WTC11 (cell line): ENCODE measurements around the gene SLC7A5. TPM values are rescaled to one million over a fixed set of nuclear protein-coding genes. Genes with fewer than 3 reads are reported as not detected.
A peak's percentile ranks its signal among the peaks of the same experiment; 100 is the strongest.
"Not testable (repeated sequence)": the region's sequence is repeated elsewhere in the genome, so short reads cannot be mapped to it uniquely, and the experiment has no call there.

Experiments used
- ATAC-seq: fragments of 200-7000 bp; cut with Tn5 transposase; 2 replicates; pipeline ENCODE4 v1.10.0; 2021; ENCODE audit warnings: mild to moderate bottlenecking, moderate library complexity
- CTCF ChIA-PET: fragments of 300-600 bp; sonication (Branson Sonifier 250); formaldehyde crosslinking; loops from one replicate; lab custom pipeline; 2021; ENCODE audit warnings: antibody characterized with exemption; lab: Charles Lee
- POLR2A ChIA-PET: fragments of 350-600 bp; sonication (Branson Sonifier 250); formaldehyde crosslinking; loops from one replicate; lab custom pipeline; 2021; ENCODE audit warnings: antibody characterized with exemption; lab: Charles Lee
- DNase-seq: peaks from one replicate; pipeline ENCODE4 v3.0.0; 2021; ENCODE audit warnings: low spot score
- H3K27ac Mint-ChIP-seq: 2 replicates; pipeline ENCODE4 v1.8.0; 2021; ENCODE audit warnings: mixed read lengths
- H3K27me3 Mint-ChIP-seq: 2 replicates; pipeline ENCODE4 v1.8.0; 2021; ENCODE audit warnings: low read depth, mild to moderate bottlenecking, moderate library complexity, mixed read lengths
- H3K36me3 Mint-ChIP-seq: 2 replicates; pipeline ENCODE4 v1.8.0; 2021; ENCODE audit warnings: mixed read lengths
- H3K4me1 Mint-ChIP-seq: 2 replicates; pipeline ENCODE4 v1.8.0; 2022; ENCODE audit warnings: mixed read lengths
- H3K4me3 Mint-ChIP-seq: 2 replicates; pipeline ENCODE4 v1.8.0; 2021; ENCODE audit warnings: mild to moderate bottlenecking, moderate library complexity, mixed read lengths
- H3K9me3 Mint-ChIP-seq: 2 replicates; pipeline ENCODE4 v1.8.0; 2021; ENCODE audit warnings: mixed read lengths
- ATF1 ChIP-seq: sonication (generic); formaldehyde crosslinking; IDR thresholded peaks from 2 replicates; pipeline ENCODE4 v1.8.1; 2023; ENCODE audit warnings: mild to moderate bottlenecking, moderate library complexity, missing genetic modification reagents
- CREM ChIP-seq: sonication (generic); formaldehyde crosslinking; IDR thresholded peaks from 2 replicates; pipeline ENCODE4 v1.8.1; 2022; ENCODE audit warnings: mild to moderate bottlenecking, missing genetic modification reagents, moderate library complexity
- ETV6 ChIP-seq: sonication (generic); formaldehyde crosslinking; IDR thresholded peaks from 2 replicates; pipeline ENCODE4 v1.8.1; 2022; ENCODE audit warnings: mild to moderate bottlenecking, missing genetic modification reagents
- GRHL2 ChIP-seq: fragments of 250-450 bp; sonication (Bioruptor Pico); IDR thresholded peaks from 2 replicates; pipeline ENCODE4 v1.8.0; 2022; ENCODE audit warnings: mild to moderate bottlenecking, moderate library complexity; ENCODE audit not compliant: insufficient replicate concordance, severe bottlenecking
- IRF2 ChIP-seq: sonication (generic); formaldehyde crosslinking; IDR thresholded peaks from 2 replicates; pipeline ENCODE4 v1.8.0; 2022; ENCODE audit warnings: low read depth, missing genetic modification reagents, borderline replicate concordance
- ZNF121 ChIP-seq: sonication (generic); formaldehyde crosslinking; IDR thresholded peaks from 2 replicates; pipeline ENCODE4 v1.8.0; 2023; ENCODE audit warnings: missing genetic modification reagents
- ZNF232 ChIP-seq: sonication (generic); formaldehyde crosslinking; IDR thresholded peaks from 2 replicates; pipeline ENCODE4 v1.8.0; 2022; ENCODE audit warnings: mild to moderate bottlenecking, missing genetic modification reagents
- total RNA-seq: library from RNA; stranded (reverse); gene quantifications from 3 replicates; pipeline ENCODE4 v1.2.3, GENCODE V29; 2021
- TF ChIP-seq, protein P1 (sequence below): sonication (generic); formaldehyde crosslinking; IDR thresholded peaks from 2 replicates; pipeline ENCODE4 v1.8.1; 2023; ENCODE audit warnings: mild to moderate bottlenecking, missing genetic modification reagents
- TF ChIP-seq, protein P2 (sequence below): sonication (generic); formaldehyde crosslinking; IDR thresholded peaks from 2 replicates; pipeline ENCODE4 v1.8.0; 2023; ENCODE audit warnings: missing genetic modification reagents
- TF ChIP-seq, protein P3 (sequence below): sonication (generic); formaldehyde crosslinking; IDR thresholded peaks from 2 replicates; pipeline ENCODE4 v1.8.0; 2022; ENCODE audit warnings: missing genetic modification reagents
- TF ChIP-seq, protein P4 (sequence below): sonication (generic); formaldehyde crosslinking; IDR thresholded peaks from 2 replicates; pipeline ENCODE4 v1.8.1; 2022; ENCODE audit warnings: mild to moderate bottlenecking, missing genetic modification reagents, moderate library complexity, borderline replicate concordance
- TF ChIP-seq, protein P5 (sequence below): sonication (generic); formaldehyde crosslinking; conservative IDR thresholded peaks from 2 replicates; pipeline ENCODE4 v1.8.1; 2023; ENCODE audit warnings: mild to moderate bottlenecking, low read depth, missing genetic modification reagents, moderate library complexity

Gene SLC7A5
- total RNA-seq, 1 experiment from 2014 or later, result 197 TPM

DNA sequence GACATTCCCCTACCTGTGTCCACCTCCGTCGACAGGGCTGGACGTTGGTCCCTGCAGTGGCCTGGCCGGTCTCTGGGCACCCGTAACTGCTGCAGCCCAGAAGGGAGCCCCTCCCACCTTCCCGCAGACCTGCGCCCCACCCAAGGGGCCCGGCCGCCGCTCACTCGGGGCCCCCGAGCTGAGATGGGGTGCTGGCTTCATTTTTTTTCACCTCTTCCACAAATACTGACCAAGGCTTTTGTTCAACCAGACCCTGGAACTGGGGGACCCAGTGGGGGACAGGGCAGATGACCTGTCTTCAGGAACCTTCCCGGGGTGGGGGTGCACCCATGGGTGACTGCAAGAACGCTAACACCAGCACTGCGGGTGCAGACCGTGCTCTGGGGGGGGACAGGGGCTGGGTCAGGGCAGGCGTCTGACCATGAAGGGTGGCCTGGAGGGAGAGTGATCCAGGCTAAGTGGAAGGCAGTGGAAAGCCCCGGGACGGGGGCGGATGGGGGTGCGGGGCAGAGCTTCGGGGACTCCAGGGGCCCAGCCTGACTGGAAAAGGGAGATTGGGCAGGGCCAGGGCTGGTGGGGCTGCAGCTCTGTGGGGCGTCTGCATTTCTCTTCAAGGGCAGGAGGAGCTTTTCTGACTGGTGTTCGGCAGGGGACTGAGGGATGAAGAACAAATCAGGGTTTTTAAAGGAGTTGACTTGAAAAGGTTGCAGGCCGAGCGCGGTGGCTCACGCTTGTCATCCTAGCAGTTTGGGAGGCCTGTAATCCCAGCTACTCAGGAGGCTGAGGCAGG is 42.3 kb downstream of the SLC7A5 start:
- ChIA-PET POLR2A (interaction anchor here (0.9 to 2.2 kb wide), 2 partner anchors 9 to 48 kb away, joined by 5 to 11 read pairs; no protein-coding TSS in a partner anchor), CTCF (interaction anchor here (0.7 to 5.7 kb wide), 6 partner anchors 16 to 50 kb away, joined by 4 to 52 read pairs (median 5); no protein-coding TSS in a partner anchor)
- ATAC-seq (no peak), DNase-seq (no peak)
- Mint-ChIP-seq H3K4me3 (no peak overlapping the region), H3K4me1 (peaks cover 66% of the 10 kb centered on the region), H3K27ac (no peak overlapping the region; the same call in 1 of the 2 replicates), H3K36me3 (peaks cover 3% of the 10 kb centered on the region; the same call in 1 of the 2 replicates), H3K27me3 (no peaks in the 10 kb centered on the region), H3K9me3 (no peaks in the 10 kb centered on the region)
- no peak for TF ChIP-seq ATF1 (CRISPR knock-in tag)
- TF ChIP-seq, protein P1, sequence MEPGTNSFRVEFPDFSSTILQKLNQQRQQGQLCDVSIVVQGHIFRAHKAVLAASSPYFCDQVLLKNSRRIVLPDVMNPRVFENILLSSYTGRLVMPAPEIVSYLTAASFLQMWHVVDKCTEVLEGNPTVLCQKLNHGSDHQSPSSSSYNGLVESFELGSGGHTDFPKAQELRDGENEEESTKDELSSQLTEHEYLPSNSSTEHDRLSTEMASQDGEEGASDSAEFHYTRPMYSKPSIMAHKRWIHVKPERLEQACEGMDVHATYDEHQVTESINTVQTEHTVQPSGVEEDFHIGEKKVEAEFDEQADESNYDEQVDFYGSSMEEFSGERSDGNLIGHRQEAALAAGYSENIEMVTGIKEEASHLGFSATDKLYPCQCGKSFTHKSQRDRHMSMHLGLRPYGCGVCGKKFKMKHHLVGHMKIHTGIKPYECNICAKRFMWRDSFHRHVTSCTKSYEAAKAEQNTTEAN (CRISPR knock-in tag), result no peak
- TF ChIP-seq GRHL2 (CRISPR knock-in tag), result no peak
- TF ChIP-seq, protein P2, sequence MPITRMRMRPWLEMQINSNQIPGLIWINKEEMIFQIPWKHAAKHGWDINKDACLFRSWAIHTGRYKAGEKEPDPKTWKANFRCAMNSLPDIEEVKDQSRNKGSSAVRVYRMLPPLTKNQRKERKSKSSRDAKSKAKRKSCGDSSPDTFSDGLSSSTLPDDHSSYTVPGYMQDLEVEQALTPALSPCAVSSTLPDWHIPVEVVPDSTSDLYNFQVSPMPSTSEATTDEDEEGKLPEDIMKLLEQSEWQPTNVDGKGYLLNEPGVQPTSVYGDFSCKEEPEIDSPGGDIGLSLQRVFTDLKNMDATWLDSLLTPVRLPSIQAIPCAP (CRISPR knock-in tag), result no peak
- TF ChIP-seq ETV6 (CRISPR knock-in tag), result no peak
- TF ChIP-seq, protein P3, sequence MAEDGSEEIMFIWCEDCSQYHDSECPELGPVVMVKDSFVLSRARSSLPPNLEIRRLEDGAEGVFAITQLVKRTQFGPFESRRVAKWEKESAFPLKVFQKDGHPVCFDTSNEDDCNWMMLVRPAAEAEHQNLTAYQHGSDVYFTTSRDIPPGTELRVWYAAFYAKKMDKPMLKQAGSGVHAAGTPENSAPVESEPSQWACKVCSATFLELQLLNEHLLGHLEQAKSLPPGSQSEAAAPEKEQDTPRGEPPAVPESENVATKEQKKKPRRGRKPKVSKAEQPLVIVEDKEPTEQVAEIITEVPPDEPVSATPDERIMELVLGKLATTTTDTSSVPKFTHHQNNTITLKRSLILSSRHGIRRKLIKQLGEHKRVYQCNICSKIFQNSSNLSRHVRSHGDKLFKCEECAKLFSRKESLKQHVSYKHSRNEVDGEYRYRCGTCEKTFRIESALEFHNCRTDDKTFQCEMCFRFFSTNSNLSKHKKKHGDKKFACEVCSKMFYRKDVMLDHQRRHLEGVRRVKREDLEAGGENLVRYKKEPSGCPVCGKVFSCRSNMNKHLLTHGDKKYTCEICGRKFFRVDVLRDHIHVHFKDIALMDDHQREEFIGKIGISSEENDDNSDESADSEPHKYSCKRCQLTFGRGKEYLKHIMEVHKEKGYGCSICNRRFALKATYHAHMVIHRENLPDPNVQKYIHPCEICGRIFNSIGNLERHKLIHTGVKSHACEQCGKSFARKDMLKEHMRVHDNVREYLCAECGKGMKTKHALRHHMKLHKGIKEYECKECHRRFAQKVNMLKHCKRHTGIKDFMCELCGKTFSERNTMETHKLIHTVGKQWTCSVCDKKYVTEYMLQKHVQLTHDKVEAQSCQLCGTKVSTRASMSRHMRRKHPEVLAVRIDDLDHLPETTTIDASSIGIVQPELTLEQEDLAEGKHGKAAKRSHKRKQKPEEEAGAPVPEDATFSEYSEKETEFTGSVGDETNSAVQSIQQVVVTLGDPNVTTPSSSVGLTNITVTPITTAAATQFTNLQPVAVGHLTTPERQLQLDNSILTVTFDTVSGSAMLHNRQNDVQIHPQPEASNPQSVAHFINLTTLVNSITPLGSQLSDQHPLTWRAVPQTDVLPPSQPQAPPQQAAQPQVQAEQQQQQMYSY (CRISPR knock-in tag), result no peak
- TF ChIP-seq, protein P4, sequence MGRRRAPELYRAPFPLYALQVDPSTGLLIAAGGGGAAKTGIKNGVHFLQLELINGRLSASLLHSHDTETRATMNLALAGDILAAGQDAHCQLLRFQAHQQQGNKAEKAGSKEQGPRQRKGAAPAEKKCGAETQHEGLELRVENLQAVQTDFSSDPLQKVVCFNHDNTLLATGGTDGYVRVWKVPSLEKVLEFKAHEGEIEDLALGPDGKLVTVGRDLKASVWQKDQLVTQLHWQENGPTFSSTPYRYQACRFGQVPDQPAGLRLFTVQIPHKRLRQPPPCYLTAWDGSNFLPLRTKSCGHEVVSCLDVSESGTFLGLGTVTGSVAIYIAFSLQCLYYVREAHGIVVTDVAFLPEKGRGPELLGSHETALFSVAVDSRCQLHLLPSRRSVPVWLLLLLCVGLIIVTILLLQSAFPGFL, result no peak
- TF ChIP-seq ZNF232 (CRISPR knock-in tag), result no peak
- TF ChIP-seq IRF2, result no peak
- TF ChIP-seq, protein P5, sequence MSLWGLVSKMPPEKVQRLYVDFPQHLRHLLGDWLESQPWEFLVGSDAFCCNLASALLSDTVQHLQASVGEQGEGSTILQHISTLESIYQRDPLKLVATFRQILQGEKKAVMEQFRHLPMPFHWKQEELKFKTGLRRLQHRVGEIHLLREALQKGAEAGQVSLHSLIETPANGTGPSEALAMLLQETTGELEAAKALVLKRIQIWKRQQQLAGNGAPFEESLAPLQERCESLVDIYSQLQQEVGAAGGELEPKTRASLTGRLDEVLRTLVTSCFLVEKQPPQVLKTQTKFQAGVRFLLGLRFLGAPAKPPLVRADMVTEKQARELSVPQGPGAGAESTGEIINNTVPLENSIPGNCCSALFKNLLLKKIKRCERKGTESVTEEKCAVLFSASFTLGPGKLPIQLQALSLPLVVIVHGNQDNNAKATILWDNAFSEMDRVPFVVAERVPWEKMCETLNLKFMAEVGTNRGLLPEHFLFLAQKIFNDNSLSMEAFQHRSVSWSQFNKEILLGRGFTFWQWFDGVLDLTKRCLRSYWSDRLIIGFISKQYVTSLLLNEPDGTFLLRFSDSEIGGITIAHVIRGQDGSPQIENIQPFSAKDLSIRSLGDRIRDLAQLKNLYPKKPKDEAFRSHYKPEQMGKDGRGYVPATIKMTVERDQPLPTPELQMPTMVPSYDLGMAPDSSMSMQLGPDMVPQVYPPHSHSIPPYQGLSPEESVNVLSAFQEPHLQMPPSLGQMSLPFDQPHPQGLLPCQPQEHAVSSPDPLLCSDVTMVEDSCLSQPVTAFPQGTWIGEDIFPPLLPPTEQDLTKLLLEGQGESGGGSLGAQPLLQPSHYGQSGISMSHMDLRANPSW (CRISPR knock-in tag), result no peak
- no peak for TF ChIP-seq CREM

DNA sequence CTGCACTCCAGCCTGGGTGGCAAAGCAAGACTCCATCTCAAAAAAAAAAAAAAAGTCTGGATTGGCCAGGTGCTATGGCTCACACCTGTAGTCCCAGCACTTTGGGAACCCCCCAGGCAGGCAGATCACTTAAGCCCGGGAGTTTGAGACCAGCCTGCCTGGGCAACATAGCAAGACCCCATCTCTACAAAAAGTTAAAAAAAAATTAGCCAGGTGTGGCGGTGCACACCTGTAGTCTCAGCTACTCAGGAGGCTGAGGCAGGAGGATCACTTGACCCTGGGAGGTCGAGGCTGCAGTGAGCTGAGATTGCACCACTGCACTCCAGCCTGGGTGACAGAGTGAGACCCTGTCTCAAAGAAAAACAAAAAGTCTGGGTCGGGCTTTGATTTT is 42.9 kb downstream of the SLC7A5 start:
- H3K27ac Mint-ChIP-seq, result not testable (repeated sequence)
- H3K4me1 Mint-ChIP-seq, result peaks cover 72% of the 10 kb centered on the region

DNA sequence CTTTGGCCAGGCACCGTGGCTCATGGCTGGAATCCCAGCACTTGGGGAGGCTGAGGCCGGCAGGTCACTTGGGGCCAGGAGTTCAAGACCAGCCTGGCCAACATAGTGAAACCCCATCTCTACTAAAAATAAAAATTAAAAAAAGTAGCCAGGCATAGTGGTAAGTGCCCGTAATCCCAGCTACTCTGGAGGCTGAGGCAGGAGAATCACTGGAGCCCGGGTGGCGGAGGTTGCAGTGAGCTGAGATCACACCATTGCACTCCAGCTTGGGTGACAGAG is 43.5 kb downstream of the SLC7A5 start:
- not testable (repeated sequence) for H3K27ac Mint-ChIP-seq, H3K36me3 Mint-ChIP-seq, H3K9me3 Mint-ChIP-seq, DNase-seq, H3K4me3 Mint-ChIP-seq, ATAC-seq, H3K27me3 Mint-ChIP-seq
- H3K4me1 Mint-ChIP-seq, result peaks cover 74% of the 10 kb centered on the region
- POLR2A ChIA-PET, result interaction anchor here (0.7 to 2.2 kb wide), 4 partner anchors 11 to 47 kb away, joined by 3 to 11 read pairs (median 4); no protein-coding TSS in a partner anchor
- CTCF ChIA-PET, result interaction anchor here (0.6 to 5.7 kb wide), 10 partner anchors 10 to 56 kb away, joined by 3 to 52 read pairs (median 6); no protein-coding TSS in a partner anchor

More for the DNA sequence above, 42.9 kb downstream of the SLC7A5 start:
- DNase-seq, H3K27me3 Mint-ChIP-seq: not testable (repeated sequence)
- CTCF ChIA-PET, result interaction anchor here (0.6 to 5.7 kb wide), 4 partner anchors 23 to 57 kb away, joined by 3 to 52 read pairs (median 10); no protein-coding TSS in a partner anchor
- TF ChIP-seq ZNF121 (CRISPR knock-in tag), result peak; percentile 78; the same call in 1 of the 2 replicates
- TF ChIP-seq, all 79 proteins: peak for 1; not testable (repeated sequence) for 78
- H3K9me3 Mint-ChIP-seq, H3K4me3 Mint-ChIP-seq, H3K36me3 Mint-ChIP-seq, ATAC-seq: not testable (repeated sequence)
- POLR2A ChIA-PET, result interaction anchor here (0.7 to 2.2 kb wide), 3 partner anchors 11 to 47 kb away, joined by 3 to 11 read pairs (median 3); no protein-coding TSS in a partner anchor
